NK-92 treated with Interleukin-12 subunit alpha and Interleukin-12 subunit beta, amount 100 ng/mL, for 24 hours (cell line): ENCODE measurements around the gene RBFOX1.

Experiments used
- DNase-seq: peaks from one replicate; lab custom pipeline; 2025; lab: John Stamatoyannopoulos, UW

The RBFOX1 gene

DNA sequence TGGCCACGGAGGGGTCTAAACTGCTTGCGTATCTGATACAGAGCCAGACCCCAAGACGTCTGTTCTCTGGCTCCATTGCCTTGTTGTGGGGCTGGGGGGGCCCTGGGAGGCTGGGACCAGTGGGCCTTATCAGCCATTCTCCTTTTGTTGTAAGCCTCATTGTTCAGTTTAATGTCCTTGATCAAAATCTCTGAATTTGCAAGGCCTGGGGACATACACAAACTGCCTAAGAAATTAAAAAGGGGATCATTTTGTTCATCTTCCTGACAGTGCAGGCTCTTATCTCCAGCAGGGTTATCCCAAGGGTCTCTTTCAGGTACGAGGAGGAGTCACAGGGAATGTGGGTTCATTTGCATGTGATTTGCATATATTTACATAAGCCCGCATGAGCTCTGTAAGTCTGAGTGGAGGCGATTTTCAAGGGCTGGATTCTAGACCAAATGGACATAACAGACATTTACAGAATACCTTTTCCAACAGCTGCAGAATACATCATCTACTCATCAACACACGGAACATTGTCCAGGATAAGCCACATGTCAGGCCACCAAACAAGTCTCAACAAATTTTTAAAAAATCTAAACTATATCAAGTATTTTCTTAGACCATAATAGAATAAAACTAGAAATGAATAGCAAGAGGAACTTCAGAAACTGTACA, 269.8 kb downstream of the RBFOX1 start:
- no peak for DNase-seq

DNA sequence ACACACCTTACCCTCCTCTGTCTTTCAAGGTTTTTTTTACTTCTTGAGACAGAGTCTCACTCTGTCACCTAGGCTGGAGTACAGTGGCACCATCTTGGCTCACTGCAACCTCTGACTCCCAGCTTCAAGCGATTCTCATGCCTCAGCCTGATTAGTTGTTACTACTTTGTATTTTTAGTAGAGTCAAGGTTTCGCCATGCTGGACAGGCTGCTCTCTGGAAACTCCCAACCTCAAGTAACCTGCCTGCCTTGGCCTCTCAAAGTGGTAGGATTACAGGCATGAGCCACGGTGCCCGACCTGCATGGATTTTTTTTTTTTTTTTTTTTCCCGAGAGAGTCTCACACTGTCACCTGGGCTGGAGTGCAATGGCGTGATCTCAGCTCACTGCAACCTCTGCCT, 273.2 kb downstream of the RBFOX1 start:
- no peak for DNase-seq

DNA sequence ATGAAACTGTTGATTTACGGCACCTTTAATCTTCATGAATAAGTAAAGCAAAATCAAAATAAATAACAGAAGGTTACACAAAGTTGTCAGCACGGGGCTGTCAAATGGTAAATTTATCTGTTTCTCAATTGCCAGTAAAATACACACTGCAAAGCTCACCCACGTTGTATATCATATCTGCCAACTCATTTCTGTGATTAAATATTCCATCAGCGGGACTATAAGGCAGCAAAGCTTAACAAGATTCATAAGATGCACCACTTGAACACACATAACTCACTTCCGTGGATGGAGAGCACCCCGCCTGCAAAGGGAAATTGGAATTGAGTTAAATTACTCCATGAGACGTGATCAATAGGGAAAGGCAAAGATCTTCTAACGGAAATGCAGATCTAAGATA, 280.0 kb downstream of the RBFOX1 start:
- DNase-seq: no peak

DNA sequence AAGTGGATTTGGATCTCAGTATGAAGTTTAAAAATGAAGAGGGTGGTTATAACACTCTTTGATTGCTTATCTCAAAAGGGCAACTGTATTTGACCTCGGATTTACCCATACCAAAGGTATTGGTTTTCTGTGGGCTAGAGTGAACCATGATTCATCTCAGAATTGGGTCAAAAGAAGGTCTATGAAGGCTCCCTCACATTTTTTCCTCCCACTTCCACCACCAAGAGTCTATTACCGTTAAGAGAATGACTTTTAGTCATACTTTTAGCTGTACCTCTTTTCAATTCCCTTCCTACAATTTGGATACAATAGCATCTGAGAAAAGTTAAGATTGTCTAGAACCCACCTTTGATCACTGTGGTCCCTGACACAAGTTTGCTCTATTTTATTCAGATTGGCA, 280.9 kb downstream of the RBFOX1 start:
- no peak for DNase-seq

DNA sequence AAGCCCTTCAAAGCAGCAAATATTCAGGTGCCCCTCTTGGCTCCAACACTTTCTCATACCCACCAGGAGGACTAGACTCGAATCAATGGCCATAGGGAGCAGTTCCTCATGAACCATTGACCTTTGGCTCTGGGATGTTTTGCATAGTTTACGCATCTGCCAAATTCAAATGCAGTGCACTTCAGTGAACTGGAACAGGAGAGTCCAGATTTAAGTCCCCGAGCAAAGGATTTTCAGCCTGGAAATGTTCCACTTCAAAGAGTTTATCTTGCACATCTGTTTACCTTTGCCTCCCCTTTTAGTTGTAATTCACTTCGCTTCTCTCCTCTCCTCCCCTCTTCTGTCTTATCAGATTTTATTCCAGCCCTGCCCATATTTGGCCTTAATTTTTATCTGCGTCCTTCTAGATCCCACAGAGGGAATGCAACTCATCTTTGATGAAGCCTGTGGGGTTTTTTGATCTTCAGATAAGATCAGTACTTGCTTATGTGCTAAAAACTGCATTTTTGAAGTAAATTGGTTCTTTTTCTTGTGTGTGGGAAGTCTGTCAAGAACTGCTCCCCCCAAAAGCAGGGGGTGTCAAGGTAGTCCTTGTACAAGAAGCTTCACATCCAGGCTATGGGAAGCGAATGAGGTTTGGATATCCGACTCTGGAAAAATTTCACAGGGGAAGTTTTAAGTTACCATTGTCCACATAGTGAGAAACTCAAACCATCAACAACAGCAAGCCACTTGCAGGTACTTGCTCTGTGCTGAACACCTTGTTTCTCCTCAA, 281.6 kb downstream of the RBFOX1 start:
- no peak for DNase-seq

DNA sequence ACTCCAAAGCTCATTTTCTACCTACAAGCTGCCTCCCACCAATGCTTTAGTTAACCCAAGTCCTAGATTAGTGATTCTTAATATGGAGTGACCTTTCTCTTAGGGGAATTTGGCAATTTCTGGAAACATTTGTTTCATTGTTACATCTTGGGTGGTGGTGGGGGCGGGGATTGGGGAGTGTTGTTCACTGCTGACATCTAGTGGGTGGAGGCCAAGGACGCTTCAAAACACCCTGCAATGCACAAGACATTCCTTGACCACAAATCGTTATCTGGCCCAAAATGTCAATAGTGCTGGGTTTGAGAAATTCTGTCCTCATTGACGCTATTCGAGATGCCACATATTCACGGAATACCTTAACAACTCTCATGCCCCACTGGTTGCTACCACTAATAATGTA, 282.9 kb downstream of the RBFOX1 start:
- no peak for DNase-seq

DNA sequence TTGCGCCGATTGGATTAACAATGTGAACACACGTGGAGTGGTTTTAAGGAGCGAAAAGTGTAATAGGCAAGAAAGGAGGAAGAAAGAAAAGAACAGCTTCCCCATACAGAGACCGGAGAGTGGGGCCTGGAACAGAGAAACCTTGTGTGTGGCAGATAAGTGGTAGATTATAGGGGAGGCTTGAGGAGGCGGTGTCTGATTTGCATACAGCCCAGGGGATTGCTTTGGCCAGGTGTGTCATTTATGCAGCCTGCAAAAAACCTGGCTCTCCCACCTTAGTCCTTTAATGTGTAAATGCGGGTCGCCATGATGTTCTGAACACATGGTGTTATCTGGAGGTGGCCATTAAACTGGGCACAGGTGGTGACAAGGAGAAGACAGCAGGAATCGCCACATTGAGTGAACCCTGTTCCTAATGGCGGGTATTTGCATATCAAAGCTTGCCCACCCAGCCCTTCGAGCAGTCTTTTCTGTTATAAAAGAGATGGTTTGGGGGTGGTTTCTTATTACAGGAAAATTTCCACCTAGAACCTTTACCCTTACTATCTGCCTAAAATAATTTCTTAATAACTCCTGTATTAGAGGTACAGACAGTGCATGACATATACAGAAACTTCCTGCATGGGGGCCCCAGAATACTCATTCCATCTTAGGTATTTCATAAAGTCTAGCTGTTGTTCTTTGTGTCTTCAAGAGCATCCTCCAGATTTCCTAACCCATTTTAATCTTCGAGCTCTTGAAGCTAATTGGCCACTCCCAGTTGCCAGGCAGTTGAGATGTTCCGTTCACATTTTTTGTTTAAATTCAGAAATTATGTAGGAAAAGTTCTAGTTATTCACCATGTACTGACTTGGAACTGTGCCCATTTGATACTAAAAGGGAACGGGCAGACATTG, 292.5 kb downstream of the RBFOX1 start:
- DNase-seq: no peak

DNA sequence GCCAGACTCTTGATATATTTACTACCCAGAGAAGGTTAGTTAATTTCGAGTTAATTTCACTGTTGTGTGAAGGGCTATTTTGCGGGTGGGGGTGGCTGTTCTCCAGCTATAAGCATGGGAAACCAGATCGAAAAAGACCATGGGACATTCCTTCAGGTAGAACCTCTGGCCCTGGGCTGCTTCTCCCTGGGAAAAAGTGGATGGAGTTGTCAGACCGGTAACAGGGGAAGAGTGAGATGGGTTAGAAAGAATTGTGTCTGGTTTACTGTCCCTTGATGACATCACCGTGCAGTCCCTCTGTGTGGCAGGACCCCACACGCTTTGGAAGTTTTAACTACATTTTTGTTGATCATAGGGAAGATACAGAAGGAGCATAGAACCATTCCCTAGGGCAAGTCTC, 296.3 kb downstream of the RBFOX1 start:
- DNase-seq: no peak

DNA sequence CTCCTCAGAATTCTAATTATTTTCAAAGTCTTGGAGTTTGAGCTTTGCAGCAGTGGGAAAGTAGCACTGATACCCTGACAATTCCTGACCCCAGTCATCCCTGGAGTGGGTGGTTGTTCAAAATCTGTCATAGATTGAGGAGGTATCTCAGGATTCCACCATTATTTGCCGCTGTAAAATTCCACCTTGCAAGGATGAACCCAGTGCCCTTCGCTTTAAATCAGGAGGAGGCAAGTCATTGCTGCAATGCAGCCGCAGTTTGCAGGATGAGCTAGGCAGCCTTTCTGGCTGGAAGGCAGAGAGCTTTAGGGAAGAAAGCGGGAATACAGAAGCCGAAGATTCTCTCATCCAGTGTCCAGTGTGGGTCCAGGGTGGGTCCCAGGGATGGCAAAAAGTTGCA, 296.9 kb downstream of the RBFOX1 start:
- no peak for DNase-seq

DNA sequence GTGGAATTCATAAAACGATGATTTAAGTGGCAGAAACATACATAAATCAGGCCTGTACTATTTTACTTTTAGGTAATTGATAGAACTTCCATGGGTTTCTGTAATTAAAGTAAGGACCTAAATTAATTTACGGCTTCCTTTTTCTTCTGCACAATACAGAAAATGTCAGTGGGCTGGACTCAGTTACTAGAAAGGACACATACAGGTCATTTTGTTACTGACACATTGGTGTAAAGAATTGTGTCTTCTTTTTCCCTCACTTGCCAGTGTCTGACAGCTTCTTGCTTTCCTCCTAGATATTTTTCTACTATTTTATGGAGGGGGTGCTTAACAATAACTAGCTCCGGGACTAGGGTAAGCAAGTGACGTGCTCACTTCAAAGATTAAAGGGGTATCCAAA, 304.8 kb downstream of the RBFOX1 start:
- DNase-seq: no peak

DNA sequence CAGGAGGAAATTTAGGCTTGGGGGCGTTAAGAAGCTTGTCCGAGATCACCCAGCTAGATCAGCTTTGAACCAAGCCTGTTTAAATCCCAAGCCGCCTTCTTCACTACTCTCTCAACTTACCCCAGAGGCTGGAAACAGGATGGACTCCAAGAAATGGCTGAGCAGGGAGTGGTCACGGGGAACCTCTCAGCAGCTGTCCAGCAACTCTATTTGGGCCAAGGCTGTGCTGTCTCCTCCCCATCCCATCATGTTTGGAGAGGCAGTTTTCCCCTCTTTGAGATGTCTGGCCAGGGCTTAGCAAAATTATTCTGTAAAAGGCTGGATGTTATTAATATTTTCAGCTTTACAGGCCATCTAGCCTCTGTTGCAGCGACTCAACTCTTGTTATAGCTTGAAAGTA, 305.7 kb downstream of the RBFOX1 start:
- no peak for DNase-seq

DNA sequence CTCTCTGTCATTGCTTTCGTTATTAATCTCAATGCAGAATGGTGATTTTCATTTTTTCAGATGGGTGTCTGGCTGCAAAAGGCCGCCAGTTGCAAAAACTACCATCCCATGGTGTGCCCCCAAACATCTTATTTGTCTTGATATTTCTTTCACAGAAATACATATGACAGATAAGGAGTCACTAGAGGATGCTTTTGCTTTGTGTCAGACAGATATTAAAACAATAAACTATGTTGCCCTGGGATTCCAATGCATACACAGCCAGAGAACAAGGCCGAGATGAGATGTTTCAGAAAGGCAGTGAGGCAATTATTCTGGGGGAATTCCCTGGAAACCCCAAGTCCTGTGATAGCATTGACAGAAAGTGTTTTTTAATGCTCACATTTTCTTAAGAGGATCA, 307.7 kb downstream of the RBFOX1 start:
- DNase-seq: no peak

DNA sequence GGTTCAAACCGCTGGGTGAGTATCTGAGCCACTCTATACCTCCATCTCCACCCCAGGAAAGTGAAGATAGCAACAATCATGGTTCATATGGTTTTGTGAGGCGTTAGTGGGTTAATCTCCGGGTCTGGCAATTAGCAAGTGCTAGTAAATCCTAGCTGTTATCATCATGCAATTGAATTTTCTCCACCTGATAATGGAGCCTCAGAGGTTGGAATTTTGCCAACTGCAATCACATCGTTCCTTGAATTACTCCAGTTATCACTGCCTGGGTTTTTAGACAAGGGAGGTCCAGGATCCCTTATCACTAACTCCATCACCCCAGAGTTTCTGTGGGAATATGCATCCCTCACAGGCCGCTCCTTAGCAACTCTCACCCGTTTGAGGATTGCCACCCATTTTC, 311.5 kb downstream of the RBFOX1 start:
- DNase-seq: no peak

DNA sequence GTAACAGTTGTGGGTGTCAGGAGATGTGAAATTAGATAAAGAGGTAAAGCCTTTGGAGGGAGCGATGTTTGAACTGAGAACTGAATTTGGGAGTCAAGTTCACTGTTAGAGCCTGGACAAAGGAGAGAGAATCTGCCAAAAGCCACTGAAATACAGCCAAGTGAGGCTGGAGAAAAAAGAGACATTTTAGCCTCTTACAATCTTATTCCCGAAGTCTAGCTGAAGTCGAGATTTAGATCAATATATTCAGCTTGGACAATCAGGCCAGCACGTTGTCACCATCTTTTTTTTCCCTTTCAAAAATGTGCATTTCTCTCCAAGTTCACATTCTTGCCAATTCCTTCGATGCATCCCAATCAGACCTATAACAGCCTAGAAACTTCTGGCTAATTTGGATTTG, 312.2 kb downstream of the RBFOX1 start:
- no peak for DNase-seq

DNA sequence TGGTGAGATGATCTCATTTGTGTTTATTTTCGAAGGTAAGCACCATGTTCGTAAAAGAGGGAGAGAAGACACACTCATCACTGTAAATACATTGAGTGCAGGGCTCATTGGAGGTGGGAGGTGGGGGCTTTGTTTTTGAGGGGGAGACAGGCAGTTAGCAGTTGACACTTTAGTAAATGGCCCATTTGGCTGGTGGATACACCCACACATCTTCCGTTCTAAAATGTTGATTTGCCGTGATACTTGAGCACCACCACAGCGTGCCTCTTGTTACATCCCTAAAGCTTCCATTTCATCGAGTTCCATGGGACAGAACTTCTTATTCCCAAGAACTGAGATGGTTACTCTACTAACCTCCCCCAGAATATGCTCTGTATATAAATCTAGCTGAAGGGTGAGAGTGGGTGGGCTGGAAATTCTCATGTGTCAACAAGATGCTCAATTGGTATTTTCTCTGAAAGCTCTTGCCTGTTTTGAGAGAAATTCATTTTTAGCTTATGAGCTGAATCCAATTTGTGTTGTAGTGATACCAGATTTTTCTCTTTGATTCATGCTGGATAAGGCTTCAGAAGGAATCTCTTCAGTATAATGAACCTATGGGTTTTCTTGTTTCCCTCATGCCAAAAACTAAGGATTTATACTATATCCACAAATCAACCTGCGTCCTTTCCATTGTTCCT, 314.3 kb downstream of the RBFOX1 start:
- no peak for DNase-seq

DNA sequence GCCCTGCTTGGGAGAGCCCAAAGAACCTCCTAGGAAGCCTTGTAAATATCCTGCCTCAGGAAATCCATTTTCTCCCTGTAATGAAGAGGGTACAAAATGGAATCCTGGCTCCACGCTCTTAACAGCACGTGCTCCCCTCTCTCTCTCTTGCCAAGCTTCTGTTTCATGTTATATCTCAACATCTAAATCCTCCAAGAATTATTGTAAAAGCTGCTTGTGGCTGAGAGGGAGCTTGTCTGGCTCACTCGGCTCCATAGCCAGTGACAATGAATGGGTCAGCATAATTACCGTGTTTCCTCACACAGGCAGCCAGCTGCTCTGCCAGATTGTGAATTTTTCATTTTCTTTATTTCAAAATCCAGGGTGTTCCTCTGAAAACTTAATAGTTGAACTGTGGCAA, 317.8 kb downstream of the RBFOX1 start:
- DNase-seq: no peak

DNA sequence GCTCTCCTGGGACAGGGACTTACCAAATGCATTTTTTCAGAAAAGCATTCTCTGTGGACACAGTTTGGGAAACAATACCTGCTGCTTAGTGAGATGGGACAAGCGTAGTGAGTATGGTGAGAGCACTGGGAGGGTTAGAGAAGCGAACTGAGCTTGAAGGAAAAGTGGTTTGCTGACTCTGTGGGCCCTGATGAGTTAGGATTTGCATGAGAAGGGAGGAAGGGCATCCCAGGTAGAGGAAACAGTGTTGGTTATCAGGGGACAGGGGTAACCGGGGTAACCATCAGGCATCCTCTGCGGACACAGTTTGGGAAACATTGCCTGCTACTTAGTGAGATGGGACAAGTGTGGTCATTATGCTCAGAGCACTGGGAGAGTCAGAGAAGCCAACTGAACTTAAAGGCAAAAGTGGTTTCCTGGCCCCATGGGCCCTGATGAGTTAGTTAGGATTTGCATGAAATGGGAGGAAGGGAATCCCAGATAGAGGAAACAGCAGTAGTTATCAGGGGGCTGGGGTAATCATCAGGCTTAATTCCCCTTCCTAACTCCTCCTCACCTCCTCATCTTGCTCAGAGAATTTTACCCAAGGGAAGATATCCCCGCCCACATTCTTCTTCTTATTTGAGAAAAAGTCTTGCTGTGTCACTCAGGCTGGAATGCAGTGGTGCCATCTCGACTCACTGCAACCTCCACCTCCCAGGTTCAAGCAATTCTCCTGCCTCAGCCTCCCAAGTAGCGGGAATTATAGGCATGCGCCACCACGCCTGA, 319.3 kb downstream of the RBFOX1 start:
- no peak for DNase-seq

DNA sequence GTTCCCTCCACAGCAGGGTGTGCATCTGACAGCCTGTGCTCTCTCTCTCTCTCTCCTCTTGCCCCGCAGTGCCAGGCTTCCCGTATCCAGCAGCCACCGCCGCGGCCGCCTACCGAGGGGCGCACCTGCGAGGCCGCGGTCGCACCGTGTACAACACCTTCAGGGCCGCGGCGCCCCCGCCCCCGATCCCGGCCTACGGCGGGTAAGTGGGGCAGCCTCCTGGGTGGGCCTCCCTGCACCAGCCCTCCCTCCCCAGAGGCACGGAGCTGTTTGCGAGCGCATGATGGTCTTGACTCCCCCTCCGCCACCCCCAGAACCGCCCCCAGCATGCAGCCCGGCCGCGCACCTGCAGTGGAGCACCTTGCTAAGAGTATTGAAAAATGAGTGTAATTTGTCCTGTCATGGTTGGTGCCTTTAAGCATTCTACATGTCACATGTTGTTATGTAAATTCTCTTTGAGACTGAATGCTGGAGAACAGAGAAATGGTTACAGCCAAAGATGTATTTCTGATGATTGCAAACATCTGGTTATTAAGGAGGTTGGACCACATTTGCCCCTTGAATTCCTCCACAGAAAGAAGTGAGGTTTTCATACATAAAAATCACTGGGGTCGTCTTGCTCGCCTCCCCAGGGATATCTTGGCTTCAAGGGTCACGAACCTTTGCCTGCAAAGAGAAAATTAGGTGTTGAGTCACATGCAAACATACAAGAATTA, 321.3 kb downstream of the RBFOX1 start:
- DNase-seq: no peak

DNA sequence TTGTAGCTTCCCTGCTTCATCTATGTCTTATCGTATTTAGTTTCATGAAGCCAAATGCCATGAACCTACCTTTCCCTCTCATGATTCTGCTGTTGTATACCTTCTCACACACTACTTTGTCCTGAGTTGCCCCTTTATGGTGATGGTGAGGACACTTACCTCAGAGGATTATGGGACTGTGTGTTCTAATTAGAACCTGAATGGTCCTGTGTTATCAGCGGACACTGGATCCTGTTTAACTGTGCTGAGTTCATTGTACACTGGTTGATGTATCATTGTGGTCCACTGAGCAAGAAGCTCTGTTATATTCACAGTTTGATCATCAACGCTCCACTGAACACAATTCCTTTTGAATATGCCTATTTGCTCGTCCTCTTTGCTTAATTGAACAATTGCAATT, 343.0 kb downstream of the RBFOX1 start:
- no peak for DNase-seq

DNA sequence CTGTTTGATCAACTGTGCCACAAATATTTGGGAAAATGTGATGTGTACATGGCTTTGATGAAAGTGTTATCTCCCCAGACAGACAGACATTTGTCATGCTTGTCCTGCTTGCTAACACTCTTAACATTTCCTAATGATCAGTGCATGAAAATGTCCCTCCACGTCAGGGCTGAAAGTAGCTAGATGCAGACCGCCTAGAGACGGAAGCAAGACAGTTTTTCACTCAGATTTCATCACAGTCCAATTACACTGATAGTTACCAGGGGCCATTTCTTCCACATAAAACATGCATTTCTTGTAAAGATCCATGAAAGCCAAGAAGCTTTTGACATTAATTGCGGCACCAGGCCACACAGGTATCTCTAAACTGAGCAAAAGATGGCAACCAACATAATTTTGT, 347.7 kb downstream of the RBFOX1 start:
- DNase-seq: no peak

DNA sequence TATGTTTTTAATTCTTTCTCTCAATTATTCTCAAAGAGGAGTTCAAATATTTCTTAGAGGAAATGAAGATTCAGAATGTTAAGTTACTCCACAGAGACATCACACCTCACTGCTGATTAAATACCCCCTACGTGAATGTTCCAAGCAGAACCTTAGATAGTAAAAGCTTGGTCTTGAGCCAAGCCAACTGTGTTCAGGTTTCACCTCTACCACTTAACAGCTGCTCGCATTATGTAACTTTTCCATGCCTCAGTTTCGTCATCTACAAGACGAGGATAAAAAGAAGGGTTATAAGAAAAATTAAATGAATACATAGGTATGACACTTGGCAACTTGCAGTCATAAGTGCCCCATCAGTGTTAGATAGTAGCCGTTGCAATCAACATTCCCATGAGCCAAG, 356.2 kb downstream of the RBFOX1 start:
- DNase-seq: no peak
